ENCODE measurements around the gene PLEKHG5. TPM values are rescaled to one million over a fixed set of nuclear protein-coding genes. Genes with fewer than 3 reads are reported as not detected.
"Not testable (repeated sequence)": the region's sequence is repeated elsewhere in the genome, so short reads cannot be mapped to it uniquely, and the experiment has no call there.

PLEKHG5 gene
- total RNA-seq, 1 experiment from 2014 or later: 32.3 TPM

- POLR2A ChIA-PET: no interaction called here
- peaks cover 13% of the 10 kb centered on the region for H3K4me1 Mint-ChIP-seq (ENCODE audit: insufficient read depth, unreplicated experiment)
- no peak for DNase-seq (ENCODE audit: unreplicated experiment)
- no peak overlapping the region for H3K4me3 Mint-ChIP-seq (ENCODE audit: unreplicated experiment)
- H3K9me3 Mint-ChIP-seq (ENCODE audit: unreplicated experiment): no peaks in the 10 kb centered on the region
- CTCF ChIA-PET: interaction anchor here (0.6 to 7.2 kb wide), 2 partner anchors 14 to 68 kb away, joined by 3 to 118 read pairs; partner anchors contain the start of gene HES2
- BruUV-seq (replicated peaks): no TSS peak
- H3K36me3 Mint-ChIP-seq (ENCODE audit: insufficient read depth, unreplicated experiment): no peaks in the 10 kb centered on the region
- TF ChIP-seq CTCF (IDR thresholded peaks at IDR 0.05; ENCODE audit: unreplicated experiment): no peak
- intact Hi-C loops (cut with micrococcal nuclease): no loop called here
- no peak overlapping the region for H3K27ac Mint-ChIP-seq (ENCODE audit: low read depth, unreplicated experiment)
- H3K27me3 Mint-ChIP-seq (ENCODE audit: insufficient read depth, unreplicated experiment): no peaks in the 10 kb centered on the region
These were observed 56.3 kb downstream of the PLEKHG5 start for GRCh38 chr1:6435129-6435528.

GRCh38 chr1:6434186-6434585 is 57.3 kb downstream of the PLEKHG5 start:
- ChIA-PET POLR2A (no interaction called here), CTCF (interaction anchor here (0.8 to 7.2 kb wide), 2 partner anchors 13 to 21 kb away, joined by 4 to 118 read pairs; partner anchors contain the start of gene HES2)
- no peak overlapping the region for H3K4me3 Mint-ChIP-seq (ENCODE audit: unreplicated experiment)
- no peak for DNase-seq (ENCODE audit: unreplicated experiment)
- H3K27ac Mint-ChIP-seq (ENCODE audit: low read depth, unreplicated experiment): no peak overlapping the region
- no TSS peak for BruUV-seq (replicated peaks)
- no peaks in the 10 kb centered on the region for H3K27me3 Mint-ChIP-seq (ENCODE audit: insufficient read depth, unreplicated experiment)
- no peak for TF ChIP-seq CTCF (IDR thresholded peaks at IDR 0.05; ENCODE audit: unreplicated experiment)
- peaks cover 9% of the 10 kb centered on the region for H3K4me1 Mint-ChIP-seq (ENCODE audit: insufficient read depth, unreplicated experiment)
- H3K9me3 Mint-ChIP-seq (ENCODE audit: unreplicated experiment): no peaks in the 10 kb centered on the region
- H3K36me3 Mint-ChIP-seq (ENCODE audit: insufficient read depth, unreplicated experiment): no peaks in the 10 kb centered on the region
- intact Hi-C loops (cut with micrococcal nuclease): no loop called here

- H3K36me3 Mint-ChIP-seq (ENCODE audit: insufficient read depth, unreplicated experiment); H3K27ac Mint-ChIP-seq (ENCODE audit: low read depth, unreplicated experiment); intact Hi-C loops (cut with micrococcal nuclease); H3K4me3 Mint-ChIP-seq (ENCODE audit: unreplicated experiment); DNase-seq (ENCODE audit: unreplicated experiment); H3K4me1 Mint-ChIP-seq (ENCODE audit: insufficient read depth, unreplicated experiment); POLR2A ChIA-PET; H3K27me3 Mint-ChIP-seq (ENCODE audit: insufficient read depth, unreplicated experiment); BruUV-seq (replicated peaks); H3K9me3 Mint-ChIP-seq (ENCODE audit: unreplicated experiment): not testable (repeated sequence)
- CTCF ChIA-PET: interaction anchor here (0.5 to 1.6 kb wide), 5 partner anchors 9 to 378 kb away, joined by 3 to 4 read pairs (median 3); no protein-coding TSS in a partner anchor
These were observed 59.6 kb downstream of the PLEKHG5 start for GRCh38 chr1:6431645-6432579.

GRCh38 chr1:6429660-6430411 is 61.6 kb downstream of the PLEKHG5 start:
- H3K36me3 Mint-ChIP-seq (ENCODE audit: insufficient read depth, unreplicated experiment); H3K4me3 Mint-ChIP-seq (ENCODE audit: unreplicated experiment); H3K27me3 Mint-ChIP-seq (ENCODE audit: insufficient read depth, unreplicated experiment); intact Hi-C loops (cut with micrococcal nuclease); H3K9me3 Mint-ChIP-seq (ENCODE audit: unreplicated experiment); DNase-seq (ENCODE audit: unreplicated experiment); H3K27ac Mint-ChIP-seq (ENCODE audit: low read depth, unreplicated experiment); H3K4me1 Mint-ChIP-seq (ENCODE audit: insufficient read depth, unreplicated experiment); BruUV-seq (replicated peaks): not testable (repeated sequence)
- ChIA-PET POLR2A (interaction anchor here (0.7 kb wide), 1 partner anchor 9 kb away, joined by 3 read pairs; no protein-coding TSS in a partner anchor), CTCF (interaction anchor here (0.6 to 1.1 kb wide), 4 partner anchors 15 to 81 kb away, joined by 3 to 9 read pairs (median 4); no protein-coding TSS in a partner anchor)

- DNase-seq (ENCODE audit: unreplicated experiment); H3K27ac Mint-ChIP-seq (ENCODE audit: low read depth, unreplicated experiment); intact Hi-C loops (cut with micrococcal nuclease); BruUV-seq (replicated peaks); H3K36me3 Mint-ChIP-seq (ENCODE audit: insufficient read depth, unreplicated experiment); H3K4me3 Mint-ChIP-seq (ENCODE audit: unreplicated experiment); H3K9me3 Mint-ChIP-seq (ENCODE audit: unreplicated experiment); H3K27me3 Mint-ChIP-seq (ENCODE audit: insufficient read depth, unreplicated experiment): not testable (repeated sequence)
- ChIA-PET CTCF (interaction anchor here (0.6 to 1.9 kb wide), 3 partner anchors 10 to 181 kb away, joined by 3 to 11 read pairs (median 3); no protein-coding TSS in a partner anchor), POLR2A (interaction anchor here (0.6 to 2.4 kb wide), 7 partner anchors 9 to 98 kb away, joined by 3 to 10 read pairs (median 3); no protein-coding TSS in a partner anchor)
- peaks cover 13% of the 10 kb centered on the region for H3K4me1 Mint-ChIP-seq (ENCODE audit: insufficient read depth, unreplicated experiment)
These were observed 63.0 kb downstream of the PLEKHG5 start for GRCh38 chr1:6428453-6428852.
